Body of pancreas (tissue), 4 donors: ENCODE results near the gene MROH8. TPM values are rescaled to one million over a fixed set of nuclear protein-coding genes. Genes with fewer than 3 reads are reported as not detected.
A peak's percentile ranks its signal among the peaks of the same experiment; 100 is the strongest.

Experiments
- ATAC-seq: fragments of 150-250 bp; one replicate; pipeline ENCODE4 v1.9.1; 2016
- DNase-seq, 4 donors: peaks; one replicate each; pipeline ENCODE4 v3.0.0-alpha.2; 2019
- H3K27ac ChIP-seq, 4 donors: fragments of 200-600 bp; sonication (generic); 1 replicate in 3 of 4; 2 replicates in 1 of 4; pipeline versions ENCODE4 v1.5.1 to v1.6.1; 2016 to 2019; ENCODE audit warnings: mild to moderate bottlenecking in 1 of 4, mixed read lengths in 1 of 4, moderate library complexity in 1 of 4
- H3K27me3 ChIP-seq, 2 donors: fragments of 200-600 bp; sonication (generic); one replicate each; pipeline ENCODE4 v1.6.0; 2016; ENCODE audit warnings: mild to moderate bottlenecking in 1 of 2
- H3K36me3 ChIP-seq, 2 donors: fragments of 200-600 bp; sonication (generic); replicated peaks in 1 of 2; 2 replicates each; pipeline ENCODE4 v1.5.1; 2016; ENCODE audit warnings: low read depth in 2 of 2; ENCODE audit not compliant: insufficient read depth in 1 of 2
- H3K4me1 ChIP-seq: fragments of 200-600 bp; sonication (generic); one replicate; pipeline ENCODE4 v1.6.0; 2016
- H3K4me3 ChIP-seq, 2 donors: fragments of 200-600 bp; sonication (generic); 1 replicate in 1 of 2; 2 replicates in 1 of 2; pipeline ENCODE4 v1.5.1; 2016 to 2019
- H3K9me3 ChIP-seq, 3 donors: fragments of 200-600 bp; sonication (generic); 1 replicate in 2 of 3; 2 replicates in 1 of 3; pipeline ENCODE4 v1.5.1; 2016
- CTCF ChIP-seq, 7 experiments: fragments of 450-650 bp in 4 of 7; fragments of 200-600 bp in 3 of 7; sonication (generic) in 3 of 7; IDR thresholded peaks; one replicate each; pipeline ENCODE4 v1.5.1; 2016 to 2019; ENCODE audit warnings: antibody characterized with exemption in 7 of 7
- POLR2A ChIP-seq, 3 donors: fragments of 450-650 bp; IDR thresholded peaks; one replicate each; pipeline ENCODE4 v1.6.1; 2016; ENCODE audit warnings: antibody characterized with exemption in 3 of 3, mild to moderate bottlenecking in 2 of 3
- whole genome bisulfite sequencing, 2 donors: methylation state at CpG; one replicate each; pipeline ENCODE4 v1.1.5; 2017; 5-methylcytosine and 5-hydroxymethylcytosine counted together
- intact Hi-C: fragments of 100-400 bp; cut with DNase I; formaldehyde crosslinking; loops from one replicate; pipeline ENCODE4 v1.15.1; 2023
- total RNA-seq, 2 donors: library from RNA; depleted of rRNA; stranded (reverse); fragments of >200 nt; gene quantifications; one replicate each; pipeline ENCODE4 v1.1.0, GENCODE V29; 2016

MROH8 gene
- total RNA-seq, 2 donors from 2014 or later, result 0.78 to 13.5 TPM

GRCh38 chr20:37202267-37202943 lies 23.1 kb upstream of the MROH8 start:
- WGBS, 2 donors, result 67 to 73% methylated on average over 6 of the region's 6 CpGs
- peak; percentile 35 to 51 (median 47) for DNase-seq
- ATAC-seq, result peak; percentile 76
- no peaks in the 10 kb centered on the region for H3K9me3 ChIP-seq
- no peak for TF ChIP-seq POLR2A (IDR thresholded peaks at IDR 0.05)
- peak in 6 of 7 experiments; percentile 55 to 84 (median 63) for TF ChIP-seq CTCF (IDR thresholded peaks at IDR 0.05)
- no peaks in the 10 kb centered on the region for H3K27me3 ChIP-seq
- H3K27ac ChIP-seq, result peak overlapping the region; percentile 3 to 68 (median 40)
- peaks cover 17 to 40% of the 10 kb centered on the region in 2 donors for H3K36me3 ChIP-seq
- no peak overlapping the region for H3K4me3 ChIP-seq
- intact Hi-C loops, result no loop called here
- H3K4me1 ChIP-seq, result peaks cover 5% of the 10 kb centered on the region

- H3K9me3 ChIP-seq, result no peaks in the 10 kb centered on the region
- H3K27ac ChIP-seq, result peak overlapping the region; percentile 3 to 68 (median 40)
- H3K36me3 ChIP-seq, result peaks cover 11 to 35% of the 10 kb centered on the region in 2 donors
- DNase-seq (no peak), ATAC-seq (no peak)
- H3K27me3 ChIP-seq, result no peaks in the 10 kb centered on the region
- H3K4me1 ChIP-seq, result peaks cover 5% of the 10 kb centered on the region
- no peak overlapping the region for H3K4me3 ChIP-seq
- TF ChIP-seq POLR2A (IDR thresholded peaks at IDR 0.05) (no peak), CTCF (IDR thresholded peaks at IDR 0.05) (no peak)
- intact Hi-C loops, result no loop called here
- WGBS, 2 donors, result 67 to 75% methylated on average over 2 of the region's 2 CpGs
Measured at GRCh38 chr20:37201827-37202162, 22.4 kb upstream of the MROH8 start.

GRCh38 chr20:37200926-37201826 lies 21.8 kb upstream of the MROH8 start:
- no peak for ATAC-seq
- TF ChIP-seq POLR2A (IDR thresholded peaks at IDR 0.05) (no peak), CTCF (IDR thresholded peaks at IDR 0.05) (no peak)
- no peaks in the 10 kb centered on the region for H3K9me3 ChIP-seq
- no peak for DNase-seq
- H3K4me1 ChIP-seq, result peaks cover 5% of the 10 kb centered on the region
- intact Hi-C loops, result no loop called here
- H3K36me3 ChIP-seq, result peaks cover 11 to 35% of the 10 kb centered on the region in 2 donors
- no peak overlapping the region for H3K4me3 ChIP-seq
- peak overlapping the region in 2 of 4 donors; percentile 66 to 68 for H3K27ac ChIP-seq
- H3K27me3 ChIP-seq, result no peaks in the 10 kb centered on the region
- 91 to 92% methylated on average over 13 of the region's 13 CpGs for WGBS, 2 donors

GRCh38 chr20:37200376-37200775 lies 21.0 kb upstream of the MROH8 start:
- Histone ChIP-seq H3K9me3 (no peaks in the 10 kb centered on the region), H3K36me3 (peaks cover 11 to 33% of the 10 kb centered on the region in 2 donors), H3K27ac (no peak overlapping the region), H3K4me1 (peaks cover 11% of the 10 kb centered on the region), H3K4me3 (no peak overlapping the region), H3K27me3 (no peaks in the 10 kb centered on the region)
- intact Hi-C loops, result no loop called here
- 86 to 91% methylated on average over 4 of the region's 4 CpGs for WGBS, 2 donors
- TF ChIP-seq CTCF (IDR thresholded peaks at IDR 0.05) (no peak), POLR2A (IDR thresholded peaks at IDR 0.05) (no peak)
- DNase-seq (peak in 1 of 4 donors; percentile 0), ATAC-seq (no peak)
